GM21825 (cell line): Measurements from ENCODE around the gene TNRC18.
"Not testable (repeated sequence)": the region's sequence is repeated elsewhere in the genome, so short reads cannot be mapped to it uniquely, and the experiment has no call there.

ENCODE experiments used
- ATAC-seq: cut with Tn5 transposase; IDR thresholded peaks from one replicate; pipeline ENCODE4 v1.9.1; 2021; ENCODE audit warnings: mild to moderate bottlenecking, moderate library complexity; ENCODE audit not compliant: unreplicated experiment

Gene TNRC18

GRCh38 chr7:5324961-5325360 lies 98.7 kb downstream of the TNRC18 start:
- ATAC-seq, result no peak

- ATAC-seq, result not testable (repeated sequence)
Measured at GRCh38 chr7:5323800-5324781, 99.5 kb downstream of the TNRC18 start.

GRCh38 chr7:5322621-5323410 lies 100.8 kb downstream of the TNRC18 start:
- no peak for ATAC-seq

GRCh38 chr7:5320802-5321396 lies 102.7 kb downstream of the TNRC18 start:
- no peak for ATAC-seq

- ATAC-seq, result no peak
Measured at GRCh38 chr7:5320391-5320790, 103.2 kb downstream of the TNRC18 start.

- ATAC-seq, result not testable (repeated sequence)
Measured at GRCh38 chr7:5318613-5319012, 105.0 kb downstream of the TNRC18 start.

- ATAC-seq, result no peak
Measured at GRCh38 chr7:5315761-5316160, 107.9 kb downstream of the TNRC18 start.

- ATAC-seq, result no peak
Measured at GRCh38 chr7:5314864-5315263, 108.8 kb downstream of the TNRC18 start.

- ATAC-seq, result not testable (repeated sequence)
Measured at GRCh38 chr7:5313076-5313885, 110.4 kb downstream of the TNRC18 start.

- ATAC-seq, result not testable (repeated sequence)
Measured at GRCh38 chr7:5312276-5313070, 111.2 kb downstream of the TNRC18 start.

- no peak for ATAC-seq
Measured at GRCh38 chr7:5310822-5311405, 112.7 kb downstream of the TNRC18 start.

- ATAC-seq, result no peak
Measured at GRCh38 chr7:5309146-5309545, 114.5 kb downstream of the TNRC18 start.

GRCh38 chr7:5307221-5308142 lies 116.2 kb downstream of the TNRC18 start:
- not testable (repeated sequence) for ATAC-seq

GRCh38 chr7:5305050-5305449 lies 118.6 kb downstream of the TNRC18 start:
- not testable (repeated sequence) for ATAC-seq

- no peak for ATAC-seq
Measured at GRCh38 chr7:5303591-5304505, 119.8 kb downstream of the TNRC18 start.

GRCh38 chr7:5303061-5303460 lies 120.6 kb downstream of the TNRC18 start:
- no peak for ATAC-seq

GRCh38 chr7:5302577-5302976 lies 121.1 kb downstream of the TNRC18 start:
- no peak for ATAC-seq
